ENCODE data around the gene KIF5A. TPM values are rescaled to one million over a fixed set of nuclear protein-coding genes. Genes with fewer than 3 reads are reported as not detected.
"Not testable (repeated sequence)": the region's sequence is repeated elsewhere in the genome, so short reads cannot be mapped to it uniquely, and the experiment has no call there.

KIF5A gene
- total and polyA plus RNA-seq, 4 donors, result 0.05 to 0.34 (median 0.14) TPM

DNA sequence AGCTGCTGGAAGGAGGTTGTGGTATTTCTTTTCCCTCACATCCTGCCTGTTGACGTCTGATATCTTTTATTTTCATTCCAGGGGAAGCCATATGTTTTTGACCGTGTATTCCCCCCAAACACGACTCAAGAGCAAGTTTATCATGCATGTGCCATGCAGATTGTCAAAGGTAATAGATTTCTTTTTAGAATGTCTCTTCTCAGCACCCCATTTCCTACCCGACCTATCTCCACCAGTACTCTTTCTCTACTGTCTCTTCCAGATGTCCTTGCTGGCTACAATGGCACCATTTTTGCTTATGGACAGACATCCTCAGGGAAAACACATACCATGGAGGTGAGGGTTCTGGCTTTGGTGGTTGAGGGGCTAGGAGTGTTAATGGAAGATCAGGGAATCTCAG is 13.5 kb downstream of the KIF5A start:
- no peak overlapping the region for H3K9ac ChIP-seq (ENCODE audit: insufficient read depth in 1 of 2, low read length in 2 of 2)
- no peak for ATAC-seq (ENCODE audit: insufficient read depth, low FRiP score)
- no peaks in the 10 kb centered on the region for H3K4me1 ChIP-seq (ENCODE audit: control insufficient read depth in 5 of 5, insufficient read depth in 5 of 5, low read length in 5 of 5)
- H3K27ac ChIP-seq (ENCODE audit: low read depth in 1 of 2, low read length in 1 of 2), result no peak overlapping the region
- H3K9me3 ChIP-seq (ENCODE audit: control insufficient read depth in 4 of 4, insufficient read depth in 3 of 4, low read length in 3 of 4), result no peaks in the 10 kb centered on the region
- WGBS, 2 donors, result 30 to 45% methylated on average over 4 of the region's 4 CpGs
- no peak overlapping the region for H3K4me3 ChIP-seq
- TF ChIP-seq, protein P1, sequence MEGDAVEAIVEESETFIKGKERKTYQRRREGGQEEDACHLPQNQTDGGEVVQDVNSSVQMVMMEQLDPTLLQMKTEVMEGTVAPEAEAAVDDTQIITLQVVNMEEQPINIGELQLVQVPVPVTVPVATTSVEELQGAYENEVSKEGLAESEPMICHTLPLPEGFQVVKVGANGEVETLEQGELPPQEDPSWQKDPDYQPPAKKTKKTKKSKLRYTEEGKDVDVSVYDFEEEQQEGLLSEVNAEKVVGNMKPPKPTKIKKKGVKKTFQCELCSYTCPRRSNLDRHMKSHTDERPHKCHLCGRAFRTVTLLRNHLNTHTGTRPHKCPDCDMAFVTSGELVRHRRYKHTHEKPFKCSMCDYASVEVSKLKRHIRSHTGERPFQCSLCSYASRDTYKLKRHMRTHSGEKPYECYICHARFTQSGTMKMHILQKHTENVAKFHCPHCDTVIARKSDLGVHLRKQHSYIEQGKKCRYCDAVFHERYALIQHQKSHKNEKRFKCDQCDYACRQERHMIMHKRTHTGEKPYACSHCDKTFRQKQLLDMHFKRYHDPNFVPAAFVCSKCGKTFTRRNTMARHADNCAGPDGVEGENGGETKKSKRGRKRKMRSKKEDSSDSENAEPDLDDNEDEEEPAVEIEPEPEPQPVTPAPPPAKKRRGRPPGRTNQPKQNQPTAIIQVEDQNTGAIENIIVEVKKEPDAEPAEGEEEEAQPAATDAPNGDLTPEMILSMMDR (IDR thresholded peaks at IDR 0.05; ENCODE audit: control extremely low read depth, extremely low read depth), result no peak
- H3K27me3 ChIP-seq (ENCODE audit: control insufficient read depth in 3 of 3, insufficient read depth in 3 of 3, low read length in 2 of 3), result no peaks in the 10 kb centered on the region
- H3K36me3 ChIP-seq (ENCODE audit: control insufficient read depth in 4 of 4, insufficient read depth in 4 of 4, low read length in 4 of 4), result no peaks in the 10 kb centered on the region
- DNase-seq, result no peak

DNA sequence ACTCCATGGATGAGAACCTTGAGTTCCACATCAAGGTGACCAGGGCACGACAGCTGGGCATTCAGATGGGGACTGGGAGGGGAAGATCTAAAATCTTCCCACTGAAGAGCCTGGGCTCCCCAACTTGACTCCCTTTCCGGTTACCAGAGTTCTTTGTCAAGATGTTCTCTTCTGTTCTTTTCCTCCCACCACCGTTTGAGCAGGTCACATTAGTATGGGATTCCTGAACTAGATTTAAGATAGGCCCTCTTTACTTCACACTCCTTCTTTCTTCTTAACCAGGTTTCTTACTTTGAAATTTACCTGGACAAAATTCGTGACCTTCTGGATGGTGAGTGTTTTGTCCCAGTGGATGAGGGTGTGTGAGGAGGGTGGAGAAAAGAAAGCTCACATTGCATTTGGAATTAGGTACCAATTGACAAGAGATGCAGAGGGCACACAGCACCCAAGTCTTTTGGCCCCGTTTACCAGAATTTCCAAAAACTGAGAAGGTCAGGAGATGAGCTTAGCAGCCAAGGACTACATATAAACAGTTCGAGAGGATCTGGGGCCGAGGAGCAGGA is 14.4 kb downstream of the KIF5A start:
- H3K4me1 ChIP-seq (ENCODE audit: control insufficient read depth in 5 of 5, insufficient read depth in 5 of 5, low read length in 5 of 5), result no peaks in the 10 kb centered on the region
- H3K9me3 ChIP-seq (ENCODE audit: control insufficient read depth in 4 of 4, insufficient read depth in 3 of 4, low read length in 3 of 4), result no peaks in the 10 kb centered on the region
- WGBS, 2 donors, result 85 to 93% methylated on average over 7 of the region's 7 CpGs
- no peak overlapping the region for H3K4me3 ChIP-seq
- DNase-seq (no peak), ATAC-seq (ENCODE audit: insufficient read depth, low FRiP score) (no peak)
- no peak overlapping the region for H3K27ac ChIP-seq (ENCODE audit: low read depth in 1 of 2, low read length in 1 of 2)
- TF ChIP-seq, protein P1 (IDR thresholded peaks at IDR 0.05; ENCODE audit: control extremely low read depth, extremely low read depth), result no peak
- no peaks in the 10 kb centered on the region for H3K36me3 ChIP-seq (ENCODE audit: control insufficient read depth in 4 of 4, insufficient read depth in 4 of 4, low read length in 4 of 4)
- no peak overlapping the region for H3K9ac ChIP-seq (ENCODE audit: insufficient read depth in 1 of 2, low read length in 2 of 2)
- H3K27me3 ChIP-seq (ENCODE audit: control insufficient read depth in 3 of 3, insufficient read depth in 3 of 3, low read length in 2 of 3), result no peaks in the 10 kb centered on the region

DNA sequence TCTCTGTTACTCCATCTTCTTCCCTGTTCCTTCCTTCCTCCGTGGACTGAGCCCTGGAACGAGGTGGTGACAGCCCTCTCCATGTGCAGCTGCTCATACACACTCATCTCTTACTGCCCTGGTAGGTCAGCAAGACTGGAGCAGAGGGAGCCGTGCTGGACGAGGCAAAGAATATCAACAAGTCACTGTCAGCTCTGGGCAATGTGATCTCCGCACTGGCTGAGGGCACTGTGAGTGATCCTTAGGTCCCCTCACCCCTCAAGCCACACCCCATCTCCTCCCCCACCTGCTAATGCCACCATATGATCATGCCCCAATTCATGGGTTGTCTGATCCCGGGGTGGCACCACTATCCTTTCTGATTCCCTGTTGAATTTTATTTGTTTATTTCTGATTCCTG is 19.0 kb downstream of the KIF5A start:
- 61 to 73% methylated on average over 6 of the region's 6 CpGs for WGBS, 2 donors
- ATAC-seq (ENCODE audit: insufficient read depth, low FRiP score) (no peak), DNase-seq (peak in 1 of 3 donors; percentile 29)
- no peaks in the 10 kb centered on the region for H3K4me1 ChIP-seq (ENCODE audit: control insufficient read depth in 5 of 5, insufficient read depth in 5 of 5, low read length in 5 of 5)
- H3K27me3 ChIP-seq (ENCODE audit: control insufficient read depth in 3 of 3, insufficient read depth in 3 of 3, low read length in 2 of 3), result no peaks in the 10 kb centered on the region
- no peaks in the 10 kb centered on the region for H3K9me3 ChIP-seq (ENCODE audit: control insufficient read depth in 4 of 4, insufficient read depth in 3 of 4, low read length in 3 of 4)
- no peak overlapping the region for H3K9ac ChIP-seq (ENCODE audit: insufficient read depth in 1 of 2, low read length in 2 of 2)
- H3K36me3 ChIP-seq (ENCODE audit: control insufficient read depth in 4 of 4, insufficient read depth in 4 of 4, low read length in 4 of 4), result no peaks in the 10 kb centered on the region
- TF ChIP-seq, protein P1 (IDR thresholded peaks at IDR 0.05; ENCODE audit: control extremely low read depth, extremely low read depth), result no peak
- H3K27ac ChIP-seq (ENCODE audit: low read depth in 1 of 2, low read length in 1 of 2), result no peak overlapping the region
- H3K4me3 ChIP-seq, result no peak overlapping the region

DNA sequence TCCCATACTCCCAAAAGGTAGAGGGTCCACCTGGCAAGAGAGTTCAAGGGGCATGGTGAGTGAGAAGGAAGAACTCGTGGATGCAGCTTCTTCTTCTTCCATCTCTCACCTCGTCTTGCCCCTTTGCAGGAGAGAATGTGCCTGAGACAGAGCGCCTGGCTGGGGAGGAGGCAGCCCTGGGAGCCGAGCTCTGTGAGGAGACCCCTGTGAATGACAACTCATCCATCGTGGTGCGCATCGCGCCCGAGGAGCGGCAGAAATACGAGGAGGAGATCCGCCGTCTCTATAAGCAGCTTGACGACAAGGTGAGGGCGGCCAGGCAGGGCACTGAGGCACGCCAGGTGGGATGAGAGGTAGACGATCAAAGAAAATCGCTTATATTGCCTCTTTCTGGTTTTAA is 20.0 kb downstream of the KIF5A start:
- WGBS, 2 donors, result 88 to 92% methylated on average over 18 of the region's 18 CpGs

DNA sequence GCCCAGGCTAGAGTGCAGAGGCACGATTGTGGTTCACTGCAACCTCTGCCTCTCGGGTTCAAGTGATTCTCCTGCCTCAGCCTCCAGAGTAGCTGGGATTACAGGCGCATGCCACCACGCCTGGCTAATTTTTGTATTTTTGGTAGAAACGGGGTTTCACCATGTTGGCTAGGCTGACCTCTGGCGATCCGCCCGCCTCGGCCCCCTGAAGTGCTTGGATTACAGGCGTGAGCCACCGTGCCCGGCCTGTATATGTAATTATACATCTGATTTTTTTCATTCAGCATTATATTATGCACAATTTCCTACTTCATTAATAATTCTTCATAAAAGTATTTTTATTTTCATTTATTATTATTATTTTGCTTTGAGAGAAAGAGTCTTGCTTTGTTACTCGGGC is 20.6 kb downstream of the KIF5A start:
- not testable (repeated sequence) for H3K27ac ChIP-seq (ENCODE audit: low read depth in 1 of 2, low read length in 1 of 2); ATAC-seq (ENCODE audit: insufficient read depth, low FRiP score); H3K9ac ChIP-seq (ENCODE audit: insufficient read depth in 1 of 2, low read length in 2 of 2); H3K36me3 ChIP-seq (ENCODE audit: control insufficient read depth in 4 of 4, insufficient read depth in 4 of 4, low read length in 4 of 4); H3K4me3 ChIP-seq; H3K9me3 ChIP-seq (ENCODE audit: control insufficient read depth in 4 of 4, insufficient read depth in 3 of 4, low read length in 3 of 4); DNase-seq; H3K4me1 ChIP-seq (ENCODE audit: control insufficient read depth in 5 of 5, insufficient read depth in 5 of 5, low read length in 5 of 5); H3K27me3 ChIP-seq (ENCODE audit: control insufficient read depth in 3 of 3, insufficient read depth in 3 of 3, low read length in 2 of 3)
- WGBS, 2 donors, result 89 to 91% methylated on average over 13 of the region's 13 CpGs

More for the DNA sequence above, 20.0 kb downstream of the KIF5A start:
- H3K4me1 ChIP-seq (ENCODE audit: control insufficient read depth in 5 of 5, insufficient read depth in 5 of 5, low read length in 5 of 5), result no peaks in the 10 kb centered on the region
- DNase-seq (no peak), ATAC-seq (ENCODE audit: insufficient read depth, low FRiP score) (no peak)
- no peak overlapping the region for H3K4me3 ChIP-seq
- H3K27me3 ChIP-seq (ENCODE audit: control insufficient read depth in 3 of 3, insufficient read depth in 3 of 3, low read length in 2 of 3), result no peaks in the 10 kb centered on the region
- H3K9ac ChIP-seq (ENCODE audit: insufficient read depth in 1 of 2, low read length in 2 of 2), result no peak overlapping the region
- H3K36me3 ChIP-seq (ENCODE audit: control insufficient read depth in 4 of 4, insufficient read depth in 4 of 4, low read length in 4 of 4), result no peaks in the 10 kb centered on the region
- no peaks in the 10 kb centered on the region for H3K9me3 ChIP-seq (ENCODE audit: control insufficient read depth in 4 of 4, insufficient read depth in 3 of 4, low read length in 3 of 4)
- no peak overlapping the region for H3K27ac ChIP-seq (ENCODE audit: low read depth in 1 of 2, low read length in 1 of 2)
- TF ChIP-seq, protein P1 (IDR thresholded peaks at IDR 0.05; ENCODE audit: control extremely low read depth, extremely low read depth), result no peak

Measured in lung (tissue), 12 donors.